CD14-positive monocyte (primary cell): ENCODE measurements around the gene TUBGCP3. TPM values are rescaled to one million over a fixed set of nuclear protein-coding genes. Genes with fewer than 3 reads are reported as not detected.

Experiments
- DNase-seq, 3 donors: peaks; one replicate each; pipeline ENCODE4 v3.0.0-alpha.2; 2011 to 2022
- H2AFZ ChIP-seq: 2 replicates; pipeline ENCODE4 v1.6.0; 2012; ENCODE audit warnings: mild to moderate bottlenecking, low read depth, low read length, inconsistent platforms; ENCODE audit not compliant: insufficient read depth, poor library complexity, severe bottlenecking
- H3K27ac ChIP-seq, 2 donors: 1 replicate in 1 of 2; 2 replicates in 1 of 2; pipeline ENCODE4 v1.5.1; 2012 to 2013; ENCODE audit warnings: low read length in 2 of 2, control low read depth in 1 of 2, inconsistent platforms in 1 of 2, low read depth in 1 of 2, mild to moderate bottlenecking in 1 of 2
- H3K27me3 ChIP-seq, 2 donors: one replicate each; pipeline versions ENCODE4 v1.6.0 to v1.6.1; 2011 to 2013; ENCODE audit warnings: low read length in 2 of 2; ENCODE audit not compliant: control insufficient read depth in 2 of 2, insufficient read depth in 2 of 2
- H3K36me3 ChIP-seq, 2 donors: replicated peaks in 1 of 2; 1 replicate in 1 of 2; 2 replicates in 1 of 2; pipeline versions ENCODE4 v1.5.1 to v1.6.1; 2012 to 2013; ENCODE audit warnings: low read length in 2 of 2, control low read depth in 1 of 2, inconsistent platforms in 1 of 2, mild to moderate bottlenecking in 1 of 2; ENCODE audit not compliant: insufficient read depth in 2 of 2, control insufficient read depth in 1 of 2
- H3K4me1 ChIP-seq, 2 donors: 1 replicate in 1 of 2; 2 replicates in 1 of 2; pipeline versions ENCODE4 v1.5.1 to v1.6.1; 2012 to 2013; ENCODE audit warnings: low read length in 2 of 2, control low read depth in 1 of 2, inconsistent platforms in 1 of 2, mild to moderate bottlenecking in 1 of 2, moderate library complexity in 1 of 2; ENCODE audit not compliant: insufficient read depth in 2 of 2, control insufficient read depth in 1 of 2
- H3K4me2 ChIP-seq: replicated peaks from 2 replicates; pipeline ENCODE3; 2012; ENCODE audit warnings: low read length, moderate library complexity, mild to moderate bottlenecking; ENCODE audit not compliant: poor library complexity, severe bottlenecking; ENCODE audit errors: extremely low read depth
- H3K4me3 ChIP-seq, 3 experiments: fragments of 200-600 bp in 1 of 3; sonication (generic) in 1 of 3; replicated peaks in 1 of 3; 1 replicate in 2 of 3; 2 replicates in 1 of 3; pipeline ENCODE4 v1.5.1; 2011 to 2013; ENCODE audit warnings: low read length in 3 of 3, mild to moderate bottlenecking in 3 of 3, control low read depth in 2 of 3, low read depth in 2 of 3, inconsistent platforms in 1 of 3, moderate library complexity in 1 of 3
- H3K79me2 ChIP-seq: 2 replicates; pipeline ENCODE4 v1.6.0; 2012; ENCODE audit warnings: mild to moderate bottlenecking, control low read depth, inconsistent platforms, low read length, moderate library complexity; ENCODE audit not compliant: insufficient read depth
- H3K9ac ChIP-seq: 2 replicates; pipeline ENCODE4 v1.6.0; 2017; ENCODE audit warnings: low read length, mild to moderate bottlenecking; ENCODE audit not compliant: insufficient read depth, poor library complexity, severe bottlenecking
- H3K9me3 ChIP-seq, 2 donors: replicated peaks in 1 of 2; 1 replicate in 1 of 2; 2 replicates in 1 of 2; pipeline versions ENCODE4 v1.5.1 to v1.6.1; 2012 to 2013; ENCODE audit warnings: low read length in 2 of 2, control low read depth in 1 of 2; ENCODE audit not compliant: control insufficient read depth in 1 of 2, insufficient read depth in 1 of 2
- H4K20me1 ChIP-seq: 2 replicates; pipeline ENCODE4 v1.6.0; 2012; ENCODE audit warnings: mild to moderate bottlenecking, low read length, control low read depth, moderate library complexity; ENCODE audit not compliant: insufficient read depth
- H3K27ac Mint-ChIP-seq, 7 donors: one replicate each; pipeline ENCODE4 v1.8.0; 2020; ENCODE audit warnings: mild to moderate bottlenecking in 7 of 7, mixed read lengths in 7 of 7, moderate library complexity in 6 of 7, inconsistent platforms in 2 of 7
- H3K27me3 Mint-ChIP-seq, 3 donors: one replicate each; pipeline ENCODE4 v1.8.0; 2021 to 2022; ENCODE audit warnings: low read depth in 3 of 3, mild to moderate bottlenecking in 3 of 3, mixed read lengths in 3 of 3, moderate library complexity in 3 of 3, inconsistent platforms in 1 of 3
- H3K36me3 Mint-ChIP-seq, 2 donors: one replicate each; pipeline ENCODE4 v1.8.0; 2020; ENCODE audit warnings: mixed read lengths in 2 of 2, inconsistent platforms in 1 of 2, mild to moderate bottlenecking in 1 of 2
- H3K4me1 Mint-ChIP-seq: one replicate; pipeline ENCODE4 v1.8.0; 2020; ENCODE audit warnings: mild to moderate bottlenecking, mixed read lengths
- H3K4me3 Mint-ChIP-seq, 2 donors: one replicate each; pipeline ENCODE4 v1.8.0; 2020; ENCODE audit warnings: mild to moderate bottlenecking in 2 of 2, mixed read lengths in 2 of 2, moderate library complexity in 1 of 2
- H3K9me3 Mint-ChIP-seq, 7 donors: one replicate each; pipeline ENCODE4 v1.8.0; 2020 to 2022; ENCODE audit warnings: mixed read lengths in 7 of 7, mild to moderate bottlenecking in 6 of 7, moderate library complexity in 6 of 7, inconsistent platforms in 2 of 7
- CTCF ChIP-seq: fragments of 200-600 bp; IDR thresholded peaks from one replicate; pipeline ENCODE4 v1.8.0; 2022; ENCODE audit warnings: antibody characterized with exemption, mild to moderate bottlenecking
- WGBS: methylation state at CpG from one replicate; pipeline ENCODE4 v1.1.5; 2013; ENCODE audit warnings: missing lambda C conversion rate; ENCODE audit not compliant: insufficient coverage; 5-methylcytosine and 5-hydroxymethylcytosine counted together
- intact Hi-C, 2 donors: fragments of 100-400 bp; cut with micrococcal nuclease; formaldehyde crosslinking; loops; one replicate each; pipeline versions ENCODE4 v1.15.0 to v1.15.1; 2023
- polyA plus RNA-seq, 3 donors: library from polyadenylated mRNA; depleted of rRNA in 1 of 3; unstranded in 2 of 3; stranded (reverse) in 1 of 3; fragments of 300-500 nt in 2 of 3; fragments of >200 nt in 1 of 3; fragmentation: Illumina TruSeq in 2 of 3; gene quantifications; 1 replicate in 2 of 3; 2 replicates in 1 of 3; pipeline ENCODE4 v1.2.3, GENCODE V29; 2012 to 2021

TUBGCP3 gene
- polyA plus RNA-seq, 3 donors = 25.4 to 47.1 (median 34.1) TPM

GRCh38 chr13:112454648-112455334 lies 133.2 kb downstream of the TUBGCP3 start:
- no peak for DNase-seq
- no peak overlapping the region for H3K4me3 Mint-ChIP-seq
- Histone ChIP-seq H3K79me2 (no peaks in the 10 kb centered on the region), H3K27ac (no peak overlapping the region), H3K9ac (no peak overlapping the region), H3K4me2 (no peak overlapping the region), H4K20me1 (no peaks in the 10 kb centered on the region), H3K9me3 (no peaks in the 10 kb centered on the region), H3K4me3 (no peak overlapping the region), H2AFZ (no peak overlapping the region), H3K4me1 (no peaks in the 10 kb centered on the region), H3K27me3 (no peaks in the 10 kb centered on the region), H3K36me3 (no peaks in the 10 kb centered on the region)
- H3K4me1 Mint-ChIP-seq = no peaks in the 10 kb centered on the region
- TF ChIP-seq CTCF = no peak
- intact Hi-C loops = no loop called here
- H3K27ac Mint-ChIP-seq = peak overlapping the region in 1 of 7 donors; percentile 69
- peaks cover 0 to 7% (median 6%) of the 10 kb centered on the region in 3 donors for H3K27me3 Mint-ChIP-seq
- WGBS = 97% methylated on average over 12 of the region's 16 CpGs
- peaks cover 0 to 6% (median 2%) of the 10 kb centered on the region in 7 donors for H3K9me3 Mint-ChIP-seq
- H3K36me3 Mint-ChIP-seq = no peaks in the 10 kb centered on the region

GRCh38 chr13:112453874-112454647 lies 133.9 kb downstream of the TUBGCP3 start:
- Mint-ChIP-seq H3K4me3 (no peak overlapping the region), H3K27ac (no peak overlapping the region), H3K9me3 (peaks cover 0 to 4% (median 2%) of the 10 kb centered on the region in 7 donors), H3K27me3 (peaks cover 0 to 7% (median 5%) of the 10 kb centered on the region in 3 donors), H3K36me3 (no peaks in the 10 kb centered on the region), H3K4me1 (no peaks in the 10 kb centered on the region)
- no peak for TF ChIP-seq CTCF
- no peaks in the 10 kb centered on the region for H4K20me1 ChIP-seq
- no peak overlapping the region for H3K27ac ChIP-seq
- H3K4me2 ChIP-seq = no peak overlapping the region
- no peaks in the 10 kb centered on the region for H3K4me1 ChIP-seq
- intact Hi-C loops = no loop called here
- H3K79me2 ChIP-seq = no peaks in the 10 kb centered on the region
- no peak overlapping the region for H3K4me3 ChIP-seq
- H3K9ac ChIP-seq = no peak overlapping the region
- no peaks in the 10 kb centered on the region for H3K36me3 ChIP-seq
- WGBS = 87% methylated on average over 26 of the region's 30 CpGs
- H2AFZ ChIP-seq = no peak overlapping the region
- H3K9me3 ChIP-seq = no peaks in the 10 kb centered on the region
- no peaks in the 10 kb centered on the region for H3K27me3 ChIP-seq
- DNase-seq = no peak
